Brain microvascular endothelial cell (primary cell): Measurements from ENCODE around the gene CTR9.
A peak's percentile ranks its signal among the peaks of the same experiment; 100 is the strongest.

Experiments used
- DNase-seq: peaks from one replicate; pipeline ENCODE4 v3.0.0-alpha.2; 2020
- H3K27ac ChIP-seq: fragments of 250-450 bp; sonication (Bioruptor Pico); 2 replicates; pipeline ENCODE4 v1.5.1; 2020; ENCODE audit warnings: mild to moderate bottlenecking, moderate library complexity
- H3K27me3 ChIP-seq: fragments of 250-450 bp; sonication (Bioruptor Pico); replicated peaks from 2 replicates; pipeline ENCODE4 v1.5.1; 2020; ENCODE audit warnings: mild to moderate bottlenecking
- H3K36me3 ChIP-seq: fragments of 250-450 bp; sonication (Bioruptor Pico); replicated peaks from 2 replicates; pipeline ENCODE4 v1.5.1; 2020; ENCODE audit warnings: mild to moderate bottlenecking
- H3K4me3 ChIP-seq: 2 replicates; pipeline ENCODE4 v1.5.1; 2011; ENCODE audit warnings: low read depth, mild to moderate bottlenecking, control low read depth, low read length, moderate library complexity
- in situ Hi-C: cut with HindIII; loops from 2 replicates; pipeline ENCODE4 v1.10.0; 2017; ENCODE audit warnings: low sequenced_read_pairs, low pct_ligation_motif_present
- TF ChIP-seq, protein P1 (sequence below): IDR thresholded peaks from 2 replicates; pipeline ENCODE4 v1.5.1; 2011; ENCODE audit warnings: low read depth, mild to moderate bottlenecking, moderate library complexity, low read length, control low read depth, inconsistent platforms; ENCODE audit errors: missing control alignments

The CTR9 gene

DNA sequence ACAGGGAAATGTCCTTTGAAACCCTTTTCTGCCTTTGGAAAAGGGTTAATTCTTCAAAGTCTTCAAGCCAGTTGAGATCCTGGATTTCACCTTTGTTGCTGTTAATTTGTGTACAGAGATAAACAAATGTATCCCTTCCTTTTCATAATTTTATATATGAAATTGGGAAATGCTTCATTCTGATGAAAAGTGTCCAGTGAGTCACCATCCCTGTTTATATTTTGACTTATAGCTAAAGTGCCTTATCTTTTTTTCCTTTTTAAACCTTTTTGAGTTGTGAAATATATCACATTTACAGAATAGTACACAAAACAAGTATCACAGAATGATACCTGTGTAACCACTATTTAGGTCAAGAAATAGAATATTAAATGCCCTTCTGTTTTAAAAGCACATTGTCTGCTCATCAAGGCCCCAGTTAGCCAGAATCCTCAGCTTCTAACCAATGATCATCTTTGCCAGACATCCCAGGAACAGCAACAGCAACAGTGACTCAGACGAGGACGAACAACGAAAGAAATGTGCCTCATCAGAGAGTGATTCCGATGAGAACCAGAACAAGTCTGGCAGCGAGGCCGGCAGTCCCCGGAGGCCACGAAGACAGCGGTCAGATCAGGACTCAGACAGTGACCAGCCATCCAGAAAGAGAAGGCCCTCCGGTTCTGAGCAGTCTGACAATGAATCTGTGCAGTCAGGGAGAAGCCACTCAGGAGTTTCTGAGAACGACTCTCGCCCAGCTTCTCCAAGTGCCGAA lies 27.3 kb downstream of the CTR9 start:
- in situ Hi-C loops = no loop called here

GRCh38 chr11:10779086-10779485 lies 28.0 kb downstream of the CTR9 start:
- TF ChIP-seq, protein P1, sequence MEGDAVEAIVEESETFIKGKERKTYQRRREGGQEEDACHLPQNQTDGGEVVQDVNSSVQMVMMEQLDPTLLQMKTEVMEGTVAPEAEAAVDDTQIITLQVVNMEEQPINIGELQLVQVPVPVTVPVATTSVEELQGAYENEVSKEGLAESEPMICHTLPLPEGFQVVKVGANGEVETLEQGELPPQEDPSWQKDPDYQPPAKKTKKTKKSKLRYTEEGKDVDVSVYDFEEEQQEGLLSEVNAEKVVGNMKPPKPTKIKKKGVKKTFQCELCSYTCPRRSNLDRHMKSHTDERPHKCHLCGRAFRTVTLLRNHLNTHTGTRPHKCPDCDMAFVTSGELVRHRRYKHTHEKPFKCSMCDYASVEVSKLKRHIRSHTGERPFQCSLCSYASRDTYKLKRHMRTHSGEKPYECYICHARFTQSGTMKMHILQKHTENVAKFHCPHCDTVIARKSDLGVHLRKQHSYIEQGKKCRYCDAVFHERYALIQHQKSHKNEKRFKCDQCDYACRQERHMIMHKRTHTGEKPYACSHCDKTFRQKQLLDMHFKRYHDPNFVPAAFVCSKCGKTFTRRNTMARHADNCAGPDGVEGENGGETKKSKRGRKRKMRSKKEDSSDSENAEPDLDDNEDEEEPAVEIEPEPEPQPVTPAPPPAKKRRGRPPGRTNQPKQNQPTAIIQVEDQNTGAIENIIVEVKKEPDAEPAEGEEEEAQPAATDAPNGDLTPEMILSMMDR = no peak
- in situ Hi-C loops = no loop called here
- Histone ChIP-seq H3K4me3 (no peak overlapping the region), H3K36me3 (peaks cover 42% of the 10 kb centered on the region), H3K27ac (peak overlapping the region; percentile 95), H3K27me3 (no peaks in the 10 kb centered on the region)
- no peak for DNase-seq

More for the DNA sequence above, 27.3 kb downstream of the CTR9 start:
- Histone ChIP-seq H3K27ac (peak overlapping the region; percentile 95), H3K27me3 (no peaks in the 10 kb centered on the region), H3K4me3 (no peak overlapping the region), H3K36me3 (peaks cover 48% of the 10 kb centered on the region)
- DNase-seq = peak; percentile 95
- TF ChIP-seq, protein P1 = no peak

DNA sequence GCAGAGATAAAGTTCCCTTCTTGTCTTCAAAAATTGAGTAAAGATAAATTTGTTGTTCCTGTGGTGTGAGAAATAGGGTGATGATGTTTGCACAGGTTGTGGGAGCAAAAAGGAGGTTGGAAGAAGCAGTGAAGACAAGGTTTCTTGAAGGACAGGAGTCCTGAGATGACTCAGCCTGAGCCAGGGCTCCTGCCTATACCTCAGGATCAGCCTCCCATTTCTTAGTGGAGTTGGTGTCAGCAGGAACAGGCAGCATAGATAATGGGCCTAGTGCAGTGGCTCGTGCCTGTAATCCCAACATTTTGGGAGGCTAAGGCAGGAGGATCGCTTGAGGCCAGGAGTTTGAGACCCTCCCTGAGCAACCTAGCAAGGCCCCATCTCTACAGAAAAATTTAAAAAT lies 29.0 kb downstream of the CTR9 start:
- no peak overlapping the region for H3K27ac ChIP-seq
- H3K36me3 ChIP-seq = peaks cover 32% of the 10 kb centered on the region
- in situ Hi-C loops = no loop called here
- H3K27me3 ChIP-seq = no peaks in the 10 kb centered on the region
- DNase-seq = no peak
- TF ChIP-seq, protein P1 = no peak
- H3K4me3 ChIP-seq = no peak overlapping the region

- H3K27ac ChIP-seq = no peak overlapping the region
- H3K27me3 ChIP-seq = no peaks in the 10 kb centered on the region
- H3K36me3 ChIP-seq = peaks cover 3% of the 10 kb centered on the region
- TF ChIP-seq, protein P1 = no peak
- in situ Hi-C loops = no loop called here
- H3K4me3 ChIP-seq = no peak overlapping the region
- no peak for DNase-seq
Measured at GRCh38 chr11:10784232-10785145, 33.4 kb downstream of the CTR9 start.

DNA sequence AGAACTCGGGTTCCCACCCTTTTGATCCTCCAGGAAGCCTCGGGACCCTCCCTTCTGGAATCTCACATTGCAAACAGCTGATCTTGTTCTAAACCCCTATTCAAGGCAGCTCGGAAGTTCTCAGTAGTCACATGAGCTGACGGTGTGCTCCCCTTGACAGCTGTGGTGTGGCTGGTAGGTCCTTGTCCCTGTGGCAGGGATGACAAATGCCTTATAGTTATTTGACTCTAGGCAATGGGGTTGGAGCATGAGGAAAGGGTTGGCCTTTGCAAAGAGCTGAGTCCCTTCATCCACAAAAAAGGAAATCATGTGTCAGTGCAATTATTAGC lies 34.1 kb downstream of the CTR9 start:
- no peak for DNase-seq
- TF ChIP-seq, protein P1 = no peak
- Histone ChIP-seq H3K27me3 (no peaks in the 10 kb centered on the region), H3K36me3 (peaks cover under 1% of the 10 kb centered on the region), H3K27ac (no peak overlapping the region), H3K4me3 (no peak overlapping the region)
- in situ Hi-C loops = no loop called here
